Ovary (tissue), 10 donors: ENCODE measurements around the gene MICA. TPM values are rescaled to one million over a fixed set of nuclear protein-coding genes. Genes with fewer than 3 reads are reported as not detected.

Experiments
- DNase-seq, 5 donors: peaks; one replicate each; pipeline ENCODE4 v3.0.0-alpha.2; 2019 to 2020
- H3K27ac ChIP-seq, 2 donors: fragments of 200-600 bp; one replicate each; pipeline versions ENCODE4 v1.5.1 to v1.8.0; 2019 to 2022
- H3K27me3 ChIP-seq: fragments of 200-600 bp; one replicate; pipeline ENCODE4 v1.8.0; 2022
- H3K36me3 ChIP-seq: fragments of 200-600 bp; sonication (generic); one replicate; pipeline ENCODE4 v1.5.1; 2019
- H3K4me1 ChIP-seq: one replicate; pipeline ENCODE4 v1.8.1; 2013; ENCODE audit warnings: mild to moderate bottlenecking, moderate library complexity; ENCODE audit not compliant: insufficient read depth
- H3K4me3 ChIP-seq: fragments of 200-600 bp; sonication (generic); one replicate; pipeline ENCODE4 v1.5.1; 2017
- H3K9me3 ChIP-seq, 2 donors: fragments of 200-600 bp in 1 of 2; sonication (generic) in 1 of 2; one replicate each; pipeline versions ENCODE4 v1.5.1 to v1.8.1; 2013 to 2019; ENCODE audit warnings: mild to moderate bottlenecking in 1 of 2, moderate library complexity in 1 of 2
- CTCF ChIP-seq, 3 donors: fragments of 450-650 bp in 2 of 3; fragments of 200-600 bp in 1 of 3; IDR thresholded peaks; one replicate each; pipeline versions ENCODE4 v1.5.1 to v1.8.0; 2016 to 2022; ENCODE audit warnings: antibody characterized with exemption in 3 of 3, mild to moderate bottlenecking in 1 of 3
- EP300 ChIP-seq: sonication (generic); formaldehyde crosslinking; IDR thresholded peaks from one replicate; pipeline ENCODE4 v1.6.1; 2017; ENCODE audit warnings: antibody characterized with exemption
- POLR2A ChIP-seq: fragments of 450-650 bp; IDR thresholded peaks from one replicate; pipeline ENCODE4 v1.6.1; 2017; ENCODE audit warnings: antibody characterized with exemption, mild to moderate bottlenecking, moderate library complexity
- WGBS, 3 donors: extraction: QIAGEN DNeasy Blood & Tissue Kit in 1 of 3; methylation state at CpG; one replicate each; pipeline versions ENCODE4 v1.1.5 to v1.1.7; 2013 to 2017; 5-methylcytosine and 5-hydroxymethylcytosine counted together
- intact Hi-C, 4 donors: fragments of 100-400 bp; cut with DNase I; formaldehyde crosslinking; loops; one replicate each; pipeline versions ENCODE4 v1.11.0 to v1.15.1; 2022 to 2023
- long read RNA-seq, 3 donors: library from polyadenylated mRNA in 2 of 3; unstranded in 2 of 3; transcript quantifications; one replicate each; pipeline ENCODE4 v2.0.0 and lab custom pipeline, GENCODE V29; 2021 to 2026
- polyA plus RNA-seq, 2 donors: library from polyadenylated mRNA; stranded (reverse); fragments of 200-250 nt in 1 of 2; fragments of 350-450 nt in 1 of 2; fragmentation: Illumina TruSeq in 1 of 2; extraction: RNeasy Lipid Tissue Mini Kit (QIAGEN cat#74804) in 1 of 2; gene quantifications; one replicate each; pipeline ENCODE4 v1.2.3, GENCODE V29; 2013 to 2014
- total RNA-seq, 7 donors: library from RNA; depleted of rRNA in 2 of 7; stranded (reverse); fragments of >200 nt in 2 of 7; fragmentation: NEBNext Ultra II Directional in 3 of 7; extraction: Animal tissue kit (Norgen Biotek cat#: 25700) in 3 of 7; gene quantifications; one replicate each; pipeline versions ENCODE4 v1.1.0 to v1.2.4, GENCODE V29; 2016 to 2023
- donor health status: DM: no; HTN: no; CAD: no; lungs with moderate emphysema.
- donor health status: DM: no; HTN: no; CAD: no.
- donor health status: Bipolar disorder and iron deficiency.
- donor health status: DM: yes; HTN: yes; CAD: no.
- donor health status: DM: no; HTN: no; CAD: no.
- donor health status: DM: yes; HTN: yes; CAD: no.

MICA gene
- total RNA-seq, result 10 to 100 TPM; 15.8 to 48.9 (median 24.5) TPM
- 10 to 100 TPM; 31.1 to 33.2 TPM for polyA plus RNA-seq
- long read RNA-seq, donor 1, transcript MICA-210 (6 exons, 2,260 nt), result major isoform, 13 of 53 reads
- long read RNA-seq, donor 1, transcript MICA-209 (6 exons, 1,386 nt), result minor isoform, 6 of 53 reads
- long read RNA-seq, donor 1, partial matches to known transcripts, result 6 of 53 reads
- long read RNA-seq, donor 1, other reads (novel, unspliced or antisense), result 28 of 53 reads
- long read RNA-seq, donor 2, transcript MICA-209 (6 exons, 1,386 nt), result major isoform, 14 of 14 reads
- long read RNA-seq, donor 2, partial matches to known transcripts, result 0 of 14 reads
- long read RNA-seq, donor 2, other reads (novel, unspliced or antisense), result 0 of 14 reads
- long read RNA-seq, donor 3, transcript MICA-209 (6 exons, 1,386 nt), result major isoform, 6 of 16 reads
- long read RNA-seq, donor 3, partial matches to known transcripts, result 1 of 16 reads
- long read RNA-seq, donor 3, other reads (novel, unspliced or antisense), result 9 of 16 reads

GRCh38 chr6:31403283-31404060 lies at the start of gene MICA:
Gene MICA (plus strand): TSS chr6:31403595. CDS start chr6:31403633, 38 bp downstream.
- Histone ChIP-seq H3K36me3 (no peaks in the 10 kb centered on the region), H3K27ac (peak within 1 kb of the TSS; percentile 61 to 98), H3K4me1 (peaks cover 16% of the 10 kb centered on the region), H3K9me3 (no peaks in the 10 kb centered on the region), H3K27me3 (no peaks in the 10 kb centered on the region), H3K4me3 (peak within 1 kb of the TSS; percentile 54)
- TF ChIP-seq EP300, result no peak
- intact Hi-C loops, result no loop called here
- WGBS, 3 donors, result 0% methylated on average over 49 to 58 of the region's 58 CpGs
- peak; percentile 88 to 92 (median 89) for DNase-seq

DNA sequence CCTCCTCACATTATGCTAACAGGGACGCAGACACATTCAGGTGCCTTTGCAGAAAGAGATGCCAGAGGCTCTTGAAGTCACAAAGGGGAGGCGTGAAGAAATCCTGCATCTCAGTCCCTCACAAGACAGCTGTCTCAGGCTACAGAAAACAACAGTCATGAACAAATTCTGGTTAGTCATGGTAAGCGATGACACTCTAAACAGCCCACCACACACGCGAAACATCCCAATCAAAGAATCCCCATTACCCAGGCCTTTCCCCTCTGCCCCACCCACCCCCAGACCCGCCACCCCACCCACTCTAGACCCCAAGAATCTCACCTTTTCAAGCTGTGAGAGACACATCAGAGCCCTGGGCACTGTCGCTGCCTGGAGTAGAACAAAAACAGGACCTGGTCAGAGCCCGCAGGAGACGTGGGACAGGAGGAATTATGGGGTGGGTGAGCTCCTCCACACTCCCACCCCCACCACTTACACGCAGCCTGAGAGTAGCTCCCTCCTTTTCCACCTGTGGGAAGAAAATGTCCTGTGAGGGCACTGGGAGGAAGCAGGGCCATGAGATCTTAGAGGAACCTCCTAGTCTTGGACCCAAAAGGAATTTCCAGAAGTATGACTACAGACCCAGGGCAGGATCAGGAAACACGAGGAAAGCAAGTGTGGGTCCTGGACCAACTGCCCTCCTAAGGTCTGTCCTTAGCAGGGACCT lies 49.1 kb upstream of the MICA start:
- TF ChIP-seq POLR2A (no peak), CTCF (IDR thresholded peaks at IDR 0.05) (no peak), EP300 (no peak)
- intact Hi-C loops, result loop anchor here in 2 of 4 donors (10.0 kb wide), 2 partner anchors 90 to 160 kb away; no protein-coding TSS in a partner anchor
- Histone ChIP-seq H3K36me3 (no peaks in the 10 kb centered on the region), H3K27me3 (no peaks in the 10 kb centered on the region), H3K4me3 (no peak overlapping the region), H3K27ac (no peak overlapping the region), H3K4me1 (no peaks in the 10 kb centered on the region), H3K9me3 (no peaks in the 10 kb centered on the region)
- 65 to 85% (median 70%) methylated on average over 11 of the region's 11 CpGs for WGBS, 3 donors
- DNase-seq, result no peak

DNA sequence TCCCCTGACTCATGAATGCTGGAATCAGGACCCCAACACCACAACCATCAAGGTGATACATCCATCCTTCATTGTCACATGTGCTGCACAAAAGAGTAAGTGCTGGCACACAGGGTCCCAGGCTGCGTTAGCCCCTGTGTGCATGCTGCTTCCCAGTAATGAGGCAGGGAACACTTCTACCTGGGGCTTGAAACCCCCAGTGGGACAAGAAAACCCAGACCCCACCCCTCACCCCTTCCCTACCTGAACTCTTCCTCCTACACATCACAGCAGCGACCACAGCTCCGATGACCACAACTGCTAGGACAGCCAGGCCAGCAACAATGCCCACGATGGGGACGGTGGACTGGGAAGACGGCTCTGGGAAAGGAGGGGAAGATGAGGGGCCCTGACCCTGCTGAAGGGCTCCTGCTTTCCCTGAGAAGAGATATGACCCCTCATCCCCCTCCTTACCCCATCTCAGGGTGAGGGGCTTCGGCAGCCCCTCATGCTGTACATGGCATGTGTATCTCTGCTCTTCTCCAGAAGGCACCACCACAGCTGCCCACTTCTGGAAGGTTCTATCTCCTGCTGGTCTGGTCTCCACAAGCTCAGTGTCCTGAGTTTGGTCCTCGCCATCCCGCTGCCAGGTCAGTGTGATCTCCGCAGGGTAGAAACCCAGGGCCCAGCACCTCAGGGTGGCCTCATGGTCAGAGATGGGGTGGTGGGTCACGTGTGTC lies 48.4 kb upstream of the MICA start:
- DNase-seq, result peak in 1 of 5 donors; percentile 19
- Histone ChIP-seq H3K27me3 (no peaks in the 10 kb centered on the region), H3K36me3 (no peaks in the 10 kb centered on the region), H3K4me1 (no peaks in the 10 kb centered on the region), H3K9me3 (no peaks in the 10 kb centered on the region), H3K27ac (no peak overlapping the region), H3K4me3 (peak overlapping the region; percentile 12)
- TF ChIP-seq CTCF (IDR thresholded peaks at IDR 0.05), result no peak
- TF ChIP-seq EP300, result no peak
- no peak for TF ChIP-seq POLR2A
- WGBS, 3 donors, result 74 to 87% (median 81%) methylated on average over 11 of the region's 11 CpGs
- intact Hi-C loops, result loop anchor here (5.0 to 10.0 kb wide), 4 partner anchors 83 to 160 kb away; partner anchors contain the start of gene HLA-C (in 1 of the 4)

- H3K4me3 ChIP-seq, result peak overlapping the region; percentile 61
These were observed 47.8 kb upstream of the MICA start for GRCh38 chr6:31355583-31355948.

More at GRCh38 chr6:31355583-31355948, 47.8 kb upstream of the MICA start:
- Histone ChIP-seq H3K4me1 (no peaks in the 10 kb centered on the region), H3K27ac (no peak overlapping the region), H3K27me3 (no peaks in the 10 kb centered on the region), H3K9me3 (no peaks in the 10 kb centered on the region), H3K36me3 (no peaks in the 10 kb centered on the region)
- intact Hi-C loops, result loop anchor here (5.0 to 10.0 kb wide), 4 partner anchors 83 to 161 kb away; partner anchors contain the start of gene HLA-C (in 1 of the 4)
- TF ChIP-seq CTCF (IDR thresholded peaks at IDR 0.05) (no peak), EP300 (no peak), POLR2A (no peak)
- WGBS, 3 donors, result 75 to 79% (median 79%) methylated on average over 5 of the region's 5 CpGs
- DNase-seq, result no peak
